Activated T-helper 17 cell treated with anti-CD3 and anti-CD28 coated beads, Interleukin-2, amount 50 U/mL, for 72 hours (primary cell): ENCODE data around the gene GGTA1. TPM values are rescaled to one million over a fixed set of nuclear protein-coding genes. Genes with fewer than 3 reads are reported as not detected.

Experiments
- ATAC-seq: fragments of 150-1000 bp; cut with Tn5 transposase; replicated peaks from 2 replicates; pipeline ENCODE4 v1.10.0; 2021; ENCODE audit warnings: mild to moderate bottlenecking, moderate library complexity
- H3K27ac Mint-ChIP-seq: one replicate; pipeline ENCODE4 v1.8.0; 2022; ENCODE audit warnings: mixed read lengths
- H3K27me3 Mint-ChIP-seq: one replicate; pipeline ENCODE4 v1.8.0; 2022; ENCODE audit warnings: mixed read lengths
- H3K36me3 Mint-ChIP-seq: one replicate; pipeline ENCODE4 v1.8.0; 2022; ENCODE audit warnings: low read depth, mild to moderate bottlenecking, mixed read lengths
- H3K4me1 Mint-ChIP-seq: one replicate; pipeline ENCODE4 v1.8.0; 2022; ENCODE audit warnings: mixed read lengths
- H3K4me3 Mint-ChIP-seq: one replicate; pipeline ENCODE4 v1.8.0; 2022; ENCODE audit warnings: mild to moderate bottlenecking, mixed read lengths
- H3K9me3 Mint-ChIP-seq: one replicate; pipeline ENCODE4 v1.8.0; 2022; ENCODE audit warnings: mixed read lengths
- total RNA-seq, 2 donors: library from RNA; stranded (reverse); gene quantifications; one replicate each; pipeline ENCODE4 v1.2.3, GENCODE V29; 2022

Gene GGTA1
- total RNA-seq, 2 donors from 2014 or later: not detected

DNA sequence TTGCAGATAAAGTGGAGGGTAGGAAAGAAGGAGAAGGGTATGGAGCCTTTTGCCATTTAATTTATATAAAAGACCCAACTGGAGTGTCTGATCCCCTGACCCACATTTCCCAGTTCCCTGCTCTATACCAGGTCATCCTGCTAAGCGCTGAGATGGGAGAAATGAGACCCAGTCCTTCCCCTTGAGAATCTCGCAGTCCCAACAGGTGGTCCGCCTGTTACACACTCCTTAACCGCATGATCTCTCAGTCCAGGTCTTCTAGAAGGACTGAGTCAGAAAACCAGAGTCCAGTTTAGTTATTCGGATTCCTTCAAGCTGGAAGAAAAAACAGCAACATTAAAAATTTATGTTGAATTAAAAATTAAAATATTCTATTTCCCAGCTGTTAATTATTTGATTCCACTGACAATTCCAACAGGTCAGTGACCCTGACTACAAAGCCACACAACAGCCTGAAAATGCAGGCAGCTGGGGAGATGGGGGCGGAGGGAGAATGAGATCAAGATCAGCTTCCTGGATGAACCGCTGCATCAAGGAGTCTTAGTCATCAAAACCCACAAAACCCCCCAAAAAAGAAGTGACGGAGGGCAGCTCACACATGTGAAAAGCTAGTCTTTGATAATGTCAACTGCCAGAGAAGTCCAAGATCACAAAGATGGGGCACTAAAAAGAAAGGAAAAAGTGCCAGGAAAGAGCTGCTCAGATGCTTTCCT is 44.0 kb downstream of the GGTA1 start:
- ATAC-seq: no peak
- Mint-ChIP-seq H3K4me3 (no peak overlapping the region), H3K4me1 (no peaks in the 10 kb centered on the region), H3K9me3 (no peaks in the 10 kb centered on the region), H3K27ac (no peak overlapping the region), H3K36me3 (no peaks in the 10 kb centered on the region), H3K27me3 (peaks cover 24% of the 10 kb centered on the region)

GRCh38 chr9:121454972-121455371 is 44.7 kb downstream of the GGTA1 start:
- no peaks in the 10 kb centered on the region for H3K36me3 Mint-ChIP-seq
- H3K27ac Mint-ChIP-seq: no peak overlapping the region
- no peaks in the 10 kb centered on the region for H3K4me1 Mint-ChIP-seq
- H3K27me3 Mint-ChIP-seq: peaks cover 24% of the 10 kb centered on the region
- H3K9me3 Mint-ChIP-seq: no peaks in the 10 kb centered on the region
- no peak overlapping the region for H3K4me3 Mint-ChIP-seq
- no peak for ATAC-seq

DNA sequence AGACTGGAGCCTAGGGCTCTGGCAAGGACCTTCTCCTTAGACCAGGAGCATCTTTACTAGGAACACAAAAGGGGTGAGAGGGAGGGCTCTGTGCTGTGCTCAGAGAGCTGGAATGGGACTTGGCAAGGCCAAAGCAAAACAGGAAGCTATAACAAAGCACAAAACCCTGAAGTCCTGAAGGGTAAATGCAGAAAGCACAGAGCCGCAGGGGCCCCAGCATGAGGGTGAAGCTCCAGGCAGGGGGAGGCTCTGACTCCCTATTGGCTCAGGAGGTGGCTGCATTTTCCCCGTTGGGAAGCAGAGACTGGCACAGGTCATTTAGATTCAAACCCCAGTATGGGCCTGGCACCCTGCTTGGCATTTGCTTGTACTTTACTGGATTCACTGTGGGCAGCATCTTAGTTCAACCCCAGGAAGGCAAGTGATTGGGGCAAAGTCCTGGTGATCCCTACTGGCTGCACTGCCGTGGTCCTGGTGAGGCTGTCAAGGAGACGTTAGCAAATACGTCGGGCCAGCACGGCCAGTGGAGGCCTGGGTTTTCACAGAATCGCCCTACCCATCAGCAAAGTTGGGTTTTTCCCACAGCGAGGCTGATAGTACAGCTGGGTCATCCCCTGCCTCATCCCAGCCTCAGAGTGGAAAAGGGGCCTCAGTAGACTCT is 46.3 kb downstream of the GGTA1 start:
- Mint-ChIP-seq H3K36me3 (no peaks in the 10 kb centered on the region), H3K27ac (no peak overlapping the region), H3K9me3 (no peaks in the 10 kb centered on the region)

DNA sequence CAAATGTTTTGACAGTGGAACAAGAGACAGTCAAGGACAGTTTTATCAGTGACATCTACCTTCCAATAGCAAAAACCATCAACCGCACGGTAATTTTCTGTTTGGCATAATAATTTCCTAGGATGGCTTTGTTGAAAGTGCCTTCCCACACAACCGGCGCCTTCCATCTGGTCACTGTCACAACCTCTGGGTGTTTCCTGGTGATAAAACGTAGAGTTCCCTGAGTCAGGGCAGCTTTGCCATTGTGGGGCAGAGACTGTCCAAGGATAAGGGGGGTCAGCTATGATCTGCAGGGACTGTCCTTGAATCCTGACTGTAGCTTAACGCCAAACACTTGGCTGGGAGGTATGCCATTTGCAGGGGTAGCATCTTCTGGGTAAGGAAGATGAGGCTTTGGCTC is 47.6 kb downstream of the GGTA1 start:
- Mint-ChIP-seq H3K4me3 (no peak overlapping the region), H3K27me3 (peaks cover 27% of the 10 kb centered on the region), H3K4me1 (peaks cover 10% of the 10 kb centered on the region), H3K9me3 (no peaks in the 10 kb centered on the region), H3K27ac (no peak overlapping the region), H3K36me3 (no peaks in the 10 kb centered on the region)
- no peak for ATAC-seq

More for the DNA sequence above, 46.3 kb downstream of the GGTA1 start:
- H3K4me1 Mint-ChIP-seq: no peaks in the 10 kb centered on the region
- no peak for ATAC-seq
- H3K4me3 Mint-ChIP-seq: no peak overlapping the region
- H3K27me3 Mint-ChIP-seq: peaks cover 17% of the 10 kb centered on the region

DNA sequence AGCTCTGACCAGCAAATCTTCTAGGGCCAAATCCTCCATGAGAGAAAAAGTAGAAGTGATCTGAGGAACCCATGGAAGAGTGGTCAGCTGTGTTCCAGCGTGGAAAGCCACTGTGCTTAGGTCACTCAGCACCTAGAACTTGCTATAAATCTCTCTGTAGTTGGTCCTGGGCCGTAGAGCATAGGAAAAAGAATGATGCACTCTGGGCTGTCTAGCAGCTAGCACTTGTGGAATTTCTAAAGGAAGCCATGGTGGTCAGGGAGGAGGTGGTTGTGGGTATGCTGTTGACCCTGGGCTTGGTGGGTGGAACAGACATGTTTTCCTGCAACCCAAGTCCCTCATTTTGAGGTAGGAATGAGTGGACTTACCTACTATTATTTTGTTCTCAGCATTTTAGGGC is 48.1 kb downstream of the GGTA1 start:
- Mint-ChIP-seq H3K9me3 (no peaks in the 10 kb centered on the region), H3K27me3 (peaks cover 24% of the 10 kb centered on the region), H3K36me3 (no peaks in the 10 kb centered on the region), H3K27ac (no peak overlapping the region), H3K4me3 (no peak overlapping the region), H3K4me1 (peaks cover 10% of the 10 kb centered on the region)
- no peak for ATAC-seq

- no peak for ATAC-seq
- Mint-ChIP-seq H3K27ac (no peak overlapping the region), H3K27me3 (peaks cover 33% of the 10 kb centered on the region)
Measured at GRCh38 chr9:121450241-121450640, 49.4 kb downstream of the GGTA1 start.

GRCh38 chr9:121449786-121450185 is 49.9 kb downstream of the GGTA1 start:
- Mint-ChIP-seq H3K4me1 (peaks cover 10% of the 10 kb centered on the region), H3K27me3 (peaks cover 36% of the 10 kb centered on the region), H3K27ac (no peak overlapping the region), H3K4me3 (no peak overlapping the region), H3K36me3 (no peaks in the 10 kb centered on the region), H3K9me3 (no peaks in the 10 kb centered on the region)
- no peak for ATAC-seq

More at GRCh38 chr9:121450241-121450640, 49.4 kb downstream of the GGTA1 start:
- Mint-ChIP-seq H3K4me1 (peaks cover 10% of the 10 kb centered on the region), H3K36me3 (no peaks in the 10 kb centered on the region), H3K9me3 (no peaks in the 10 kb centered on the region), H3K4me3 (no peak overlapping the region)

DNA sequence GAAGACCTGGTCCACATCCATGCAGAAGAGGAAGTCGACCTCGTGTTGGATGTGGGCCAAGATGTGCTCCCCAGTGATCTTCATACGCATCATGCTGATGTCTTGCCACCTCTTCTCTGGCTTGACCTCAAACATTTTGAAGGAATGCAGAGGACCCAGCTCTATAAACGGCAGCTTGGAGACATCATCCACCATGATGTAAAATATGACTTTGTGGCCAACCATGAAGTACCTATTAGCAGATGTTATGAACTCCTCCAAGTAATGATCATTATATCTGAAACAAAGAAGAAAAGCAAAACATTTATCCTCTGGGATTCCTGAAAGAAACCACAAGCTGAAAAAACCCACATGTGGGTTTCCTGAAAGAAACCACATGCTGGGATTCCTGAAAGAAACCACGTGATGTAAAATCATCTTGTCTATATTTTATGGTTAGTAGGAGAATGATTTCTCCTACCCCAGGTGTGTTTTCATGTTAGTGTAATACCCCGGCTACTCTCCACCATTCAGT is 52.3 kb downstream of the GGTA1 start:
- no peaks in the 10 kb centered on the region for H3K9me3 Mint-ChIP-seq

GRCh38 chr9:121445986-121446385 is 53.7 kb downstream of the GGTA1 start:
- peaks cover 45% of the 10 kb centered on the region for H3K27me3 Mint-ChIP-seq
- no peak overlapping the region for H3K27ac Mint-ChIP-seq
- no peak for ATAC-seq
- no peak overlapping the region for H3K4me3 Mint-ChIP-seq
- H3K9me3 Mint-ChIP-seq: no peaks in the 10 kb centered on the region
- peaks cover 10% of the 10 kb centered on the region for H3K4me1 Mint-ChIP-seq
- H3K36me3 Mint-ChIP-seq: no peaks in the 10 kb centered on the region

More for the DNA sequence above, 52.3 kb downstream of the GGTA1 start:
- no peak for ATAC-seq
- Mint-ChIP-seq H3K27ac (no peak overlapping the region), H3K4me3 (no peak overlapping the region), H3K36me3 (no peaks in the 10 kb centered on the region), H3K4me1 (peaks cover 10% of the 10 kb centered on the region), H3K27me3 (peaks cover 49% of the 10 kb centered on the region)

GRCh38 chr9:121443981-121444380 is 55.7 kb downstream of the GGTA1 start:
- Mint-ChIP-seq H3K36me3 (no peaks in the 10 kb centered on the region), H3K27me3 (peaks cover 45% of the 10 kb centered on the region), H3K4me1 (peaks cover 10% of the 10 kb centered on the region), H3K9me3 (no peaks in the 10 kb centered on the region), H3K4me3 (no peak overlapping the region), H3K27ac (no peak overlapping the region)
- no peak for ATAC-seq

GRCh38 chr9:121441165-121441564 is 58.5 kb downstream of the GGTA1 start:
- Mint-ChIP-seq H3K4me1 (no peaks in the 10 kb centered on the region), H3K27me3 (peaks cover 24% of the 10 kb centered on the region), H3K4me3 (no peak overlapping the region), H3K27ac (no peak overlapping the region), H3K36me3 (no peaks in the 10 kb centered on the region), H3K9me3 (no peaks in the 10 kb centered on the region)
- ATAC-seq: no peak

GRCh38 chr9:121439711-121440664 is 59.7 kb downstream of the GGTA1 start:
- no peak overlapping the region for H3K4me3 Mint-ChIP-seq
- no peaks in the 10 kb centered on the region for H3K9me3 Mint-ChIP-seq
- ATAC-seq: no peak
- peaks cover 21% of the 10 kb centered on the region for H3K27me3 Mint-ChIP-seq
- no peak overlapping the region for H3K27ac Mint-ChIP-seq
- H3K4me1 Mint-ChIP-seq: no peaks in the 10 kb centered on the region
- no peaks in the 10 kb centered on the region for H3K36me3 Mint-ChIP-seq

DNA sequence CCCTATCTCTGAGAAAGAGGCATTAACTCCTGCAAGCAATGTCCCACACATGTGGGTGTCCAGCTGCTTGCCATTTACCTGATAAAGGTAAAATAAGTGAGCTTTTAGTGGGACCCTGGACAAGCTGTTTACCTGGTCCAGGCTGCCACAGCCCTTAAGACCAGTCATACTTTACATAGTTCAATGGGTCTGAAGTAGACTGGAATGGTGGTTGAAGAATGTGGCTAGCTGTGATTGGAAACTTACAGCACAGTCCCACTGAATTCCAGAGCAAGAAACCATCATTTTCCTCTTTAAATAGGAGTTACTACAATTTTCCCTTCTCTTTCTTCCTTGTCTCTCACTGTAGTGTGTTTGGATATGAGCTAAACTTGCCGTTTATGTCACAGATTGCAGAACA is 60.6 kb downstream of the GGTA1 start:
- Mint-ChIP-seq H3K9me3 (no peaks in the 10 kb centered on the region), H3K36me3 (no peaks in the 10 kb centered on the region), H3K27ac (no peak overlapping the region), H3K27me3 (peaks cover 24% of the 10 kb centered on the region), H3K4me3 (no peak overlapping the region), H3K4me1 (no peaks in the 10 kb centered on the region)
- no peak for ATAC-seq

DNA sequence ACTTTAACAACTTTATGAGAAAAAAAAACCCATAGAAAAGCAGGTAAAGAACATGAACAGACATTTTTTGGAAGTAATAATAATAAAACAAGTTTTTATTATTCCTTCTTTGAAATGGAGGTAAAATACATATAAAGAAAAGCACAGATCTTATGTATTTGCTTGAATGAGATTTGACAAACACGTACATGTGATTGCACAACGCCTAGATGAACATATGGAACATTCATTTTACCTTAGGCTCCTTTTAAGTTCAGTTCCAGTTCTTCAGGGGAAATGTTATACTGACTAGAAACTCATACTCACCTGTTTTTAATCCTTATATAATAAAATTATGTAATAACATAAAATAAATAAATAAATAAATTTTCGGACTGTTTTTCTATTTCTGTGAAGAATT is 61.8 kb downstream of the GGTA1 start:
- no peaks in the 10 kb centered on the region for H3K9me3 Mint-ChIP-seq
- no peaks in the 10 kb centered on the region for H3K4me1 Mint-ChIP-seq
- H3K36me3 Mint-ChIP-seq: no peaks in the 10 kb centered on the region
- peaks cover 18% of the 10 kb centered on the region for H3K27me3 Mint-ChIP-seq
- no peak for ATAC-seq
- no peak overlapping the region for H3K27ac Mint-ChIP-seq
- no peak overlapping the region for H3K4me3 Mint-ChIP-seq
